A549 (cell line): Measurements from ENCODE around the gene BICC1.

Experiments
- CBX8 ChIP-seq: fragments of 200-600 bp; sonication (generic); IDR thresholded peaks from 2 replicates; pipeline ENCODE4 v1.6.1; 2016
- FOSB ChIP-seq: fragments of 250-450 bp; sonication (Bioruptor Pico); IDR thresholded peaks from 2 replicates; pipeline ENCODE4 v1.5.0; 2020; ENCODE audit warnings: mild to moderate bottlenecking, moderate library complexity
- KDM5A ChIP-seq: fragments of 200-600 bp; sonication (generic); IDR thresholded peaks from 2 replicates; pipeline ENCODE4 v1.6.1; 2016; ENCODE audit warnings: antibody characterized with exemption, mild to moderate bottlenecking
- MAFK ChIP-seq: fragments of 450-650 bp; IDR thresholded peaks from 2 replicates; pipeline ENCODE4 v1.6.1; 2014; ENCODE audit not compliant: partially characterized antibody
- POLR2A ChIP-seq: IDR thresholded peaks from 2 replicates; pipeline ENCODE4 v1.6.1; 2012; ENCODE audit warnings: mild to moderate bottlenecking, low read length
- RAD21 ChIP-seq, 2 experiments: fragments of >200 bp in 1 of 2; sonication (Bioruptor Twin) in 1 of 2; formaldehyde crosslinking in 1 of 2; IDR thresholded peaks in 1 of 2; conservative IDR thresholded peaks in 1 of 2; 2 replicates in 1 of 2; 3 replicates in 1 of 2; pipeline ENCODE4 v1.6.1; 2012 to 2018; ENCODE audit warnings: inconsistent platforms in 1 of 2
- REST ChIP-seq: fragments of 200-600 bp; sonication (generic); IDR thresholded peaks from 2 replicates; pipeline ENCODE4 v1.6.1; 2016; ENCODE audit warnings: antibody characterized with exemption, mild to moderate bottlenecking, moderate library complexity
- SMC3 ChIP-seq: fragments of >200 bp; sonication (Bioruptor Twin); formaldehyde crosslinking; IDR thresholded peaks from 3 replicates; pipeline ENCODE4 v1.6.1; 2018; ENCODE audit warnings: inconsistent platforms
- TF ChIP-seq, protein P1 (sequence below): fragments of >200 bp; sonication (Bioruptor Twin); formaldehyde crosslinking; IDR thresholded peaks from 3 replicates; pipeline ENCODE4 v1.5.1; 2016
- TF ChIP-seq, protein P2 (sequence below): IDR thresholded peaks from 2 replicates; pipeline ENCODE4 v1.6.1; 2012
- TF ChIP-seq, protein P3 (sequence below): fragments of 450-650 bp; IDR thresholded peaks from 2 replicates; pipeline ENCODE4 v1.6.1; 2014; ENCODE audit warnings: antibody characterized with exemption
- TF ChIP-seq, protein P4 (sequence below): IDR thresholded peaks from 2 replicates; pipeline ENCODE4 v1.6.1; 2012; ENCODE audit warnings: low read depth, borderline replicate concordance
- TF ChIP-seq, protein P5 (sequence below): IDR thresholded peaks from 2 replicates; pipeline ENCODE4 v1.6.1; 2012

- TF ChIP-seq MAFK (no peak), POLR2A (no peak), FOSB (no peak), SMC3 (no peak), REST (no peak), KDM5A (no peak), CBX8 (no peak), RAD21 (conservative IDR thresholded peaks at IDR 0.05 in 1 of 2, IDR thresholded peaks at IDR 0.05 in 1 of 2) (no peak)
- TF ChIP-seq, protein P1, sequence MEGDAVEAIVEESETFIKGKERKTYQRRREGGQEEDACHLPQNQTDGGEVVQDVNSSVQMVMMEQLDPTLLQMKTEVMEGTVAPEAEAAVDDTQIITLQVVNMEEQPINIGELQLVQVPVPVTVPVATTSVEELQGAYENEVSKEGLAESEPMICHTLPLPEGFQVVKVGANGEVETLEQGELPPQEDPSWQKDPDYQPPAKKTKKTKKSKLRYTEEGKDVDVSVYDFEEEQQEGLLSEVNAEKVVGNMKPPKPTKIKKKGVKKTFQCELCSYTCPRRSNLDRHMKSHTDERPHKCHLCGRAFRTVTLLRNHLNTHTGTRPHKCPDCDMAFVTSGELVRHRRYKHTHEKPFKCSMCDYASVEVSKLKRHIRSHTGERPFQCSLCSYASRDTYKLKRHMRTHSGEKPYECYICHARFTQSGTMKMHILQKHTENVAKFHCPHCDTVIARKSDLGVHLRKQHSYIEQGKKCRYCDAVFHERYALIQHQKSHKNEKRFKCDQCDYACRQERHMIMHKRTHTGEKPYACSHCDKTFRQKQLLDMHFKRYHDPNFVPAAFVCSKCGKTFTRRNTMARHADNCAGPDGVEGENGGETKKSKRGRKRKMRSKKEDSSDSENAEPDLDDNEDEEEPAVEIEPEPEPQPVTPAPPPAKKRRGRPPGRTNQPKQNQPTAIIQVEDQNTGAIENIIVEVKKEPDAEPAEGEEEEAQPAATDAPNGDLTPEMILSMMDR = no peak
- TF ChIP-seq, protein P2, sequence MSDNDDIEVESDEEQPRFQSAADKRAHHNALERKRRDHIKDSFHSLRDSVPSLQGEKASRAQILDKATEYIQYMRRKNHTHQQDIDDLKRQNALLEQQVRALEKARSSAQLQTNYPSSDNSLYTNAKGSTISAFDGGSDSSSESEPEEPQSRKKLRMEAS = no peak
- TF ChIP-seq, protein P3, sequence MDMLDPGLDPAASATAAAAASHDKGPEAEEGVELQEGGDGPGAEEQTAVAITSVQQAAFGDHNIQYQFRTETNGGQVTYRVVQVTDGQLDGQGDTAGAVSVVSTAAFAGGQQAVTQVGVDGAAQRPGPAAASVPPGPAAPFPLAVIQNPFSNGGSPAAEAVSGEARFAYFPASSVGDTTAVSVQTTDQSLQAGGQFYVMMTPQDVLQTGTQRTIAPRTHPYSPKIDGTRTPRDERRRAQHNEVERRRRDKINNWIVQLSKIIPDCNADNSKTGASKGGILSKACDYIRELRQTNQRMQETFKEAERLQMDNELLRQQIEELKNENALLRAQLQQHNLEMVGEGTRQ = no peak
- TF ChIP-seq, protein P4, sequence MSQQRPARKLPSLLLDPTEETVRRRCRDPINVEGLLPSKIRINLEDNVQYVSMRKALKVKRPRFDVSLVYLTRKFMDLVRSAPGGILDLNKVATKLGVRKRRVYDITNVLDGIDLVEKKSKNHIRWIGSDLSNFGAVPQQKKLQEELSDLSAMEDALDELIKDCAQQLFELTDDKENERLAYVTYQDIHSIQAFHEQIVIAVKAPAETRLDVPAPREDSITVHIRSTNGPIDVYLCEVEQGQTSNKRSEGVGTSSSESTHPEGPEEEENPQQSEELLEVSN = no peak
- TF ChIP-seq, protein P5, sequence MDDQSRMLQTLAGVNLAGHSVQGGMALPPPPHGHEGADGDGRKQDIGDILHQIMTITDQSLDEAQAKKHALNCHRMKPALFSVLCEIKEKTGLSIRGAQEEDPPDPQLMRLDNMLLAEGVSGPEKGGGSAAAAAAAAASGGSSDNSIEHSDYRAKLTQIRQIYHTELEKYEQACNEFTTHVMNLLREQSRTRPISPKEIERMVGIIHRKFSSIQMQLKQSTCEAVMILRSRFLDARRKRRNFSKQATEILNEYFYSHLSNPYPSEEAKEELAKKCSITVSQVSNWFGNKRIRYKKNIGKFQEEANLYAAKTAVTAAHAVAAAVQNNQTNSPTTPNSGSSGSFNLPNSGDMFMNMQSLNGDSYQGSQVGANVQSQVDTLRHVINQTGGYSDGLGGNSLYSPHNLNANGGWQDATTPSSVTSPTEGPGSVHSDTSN = no peak
Observed at GRCh38 chr10:58740620-58741369, 228.1 kb downstream of the BICC1 start.
